Left ventricle myocardium superior (tissue), 1 donor: ENCODE data around the gene TBX10. TPM values are rescaled to one million over a fixed set of nuclear protein-coding genes. Genes with fewer than 3 reads are reported as not detected.
"Not testable (repeated sequence)": the region's sequence is repeated elsewhere in the genome, so short reads cannot be mapped to it uniquely, and the experiment has no call there.

Experiments
- ATAC-seq: fragments of 200-7000 bp; cut with Tn5 transposase; one replicate; pipeline ENCODE4 v1.9.1; 2020; ENCODE audit warnings: mild to moderate bottlenecking, moderate library complexity
- DNase-seq: peaks from one replicate; pipeline ENCODE4 v3.0.0-alpha.2; 2020
- intact Hi-C: fragments of 100-400 bp; cut with micrococcal nuclease; formaldehyde crosslinking; loops from one replicate; pipeline ENCODE4 v1.11.0; 2022
- long read RNA-seq: library from polyadenylated mRNA; unstranded; transcript quantifications from one replicate; pipeline ENCODE4 v2.0.0, GENCODE V29; 2021
- total RNA-seq: library from RNA; stranded (reverse); fragmentation: NEBNext Ultra II Directional; extraction: Animal tissue kit (Norgen Biotek cat#: 25700); gene quantifications from one replicate; pipeline ENCODE4 v1.2.1, GENCODE V29; 2021
- donor health status: DM: no; HTN: yes; CAD: no; lungs with severe emphysema.

TBX10 gene
- total RNA-seq: 0.37 TPM
- long read RNA-seq: 0 reads

DNA sequence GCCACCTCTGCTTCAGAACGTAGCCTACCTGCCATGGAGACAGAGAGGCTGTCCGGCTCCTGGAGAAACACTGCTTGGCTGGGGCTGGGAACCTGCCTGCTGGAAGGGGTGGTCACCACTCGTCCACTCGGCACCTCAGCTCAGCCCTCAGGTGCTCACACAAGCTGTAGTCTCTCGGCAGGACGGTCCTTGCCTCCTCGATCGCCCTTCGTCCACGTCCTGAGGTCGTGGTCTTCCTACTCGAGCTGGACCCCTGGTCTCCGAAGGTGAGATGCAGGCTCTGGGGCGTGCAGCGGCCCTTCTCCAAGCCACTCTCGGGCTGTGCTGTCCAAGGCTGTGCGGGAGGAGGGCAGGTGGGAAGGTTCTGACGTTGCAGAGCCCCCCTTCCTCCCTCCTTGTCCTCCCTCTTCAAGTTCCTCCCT, at the start of gene TBX10:
TSS of gene TBX10 (minus strand) at position 326 of the 422 bp plus-strand sequence. CDS start at position 35, 291 bp downstream.
- DNase-seq: no peak
- ATAC-seq: no peak
- intact Hi-C loops: no loop called here

DNA sequence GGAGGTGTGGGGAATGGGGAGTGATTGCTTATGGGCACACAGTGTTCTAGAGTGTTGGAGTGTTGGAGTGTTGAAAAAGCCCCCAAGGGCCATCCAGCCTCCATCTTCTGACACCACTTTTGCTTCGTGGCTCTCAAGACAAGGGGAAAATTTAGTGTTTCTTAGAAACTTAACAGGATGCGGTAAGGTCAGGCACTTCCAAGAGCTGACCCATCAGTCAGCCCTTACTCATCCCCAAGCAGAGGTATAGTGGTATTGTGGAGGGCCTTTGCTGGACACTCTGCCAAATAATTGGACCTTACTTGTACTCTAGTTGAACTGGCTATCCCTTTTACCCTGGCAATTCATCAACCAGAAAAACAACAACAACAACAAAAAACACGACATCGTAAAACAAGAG, 49.6 kb upstream of the TBX10 start:
- no peak for DNase-seq
- intact Hi-C loops: no loop called here
- ATAC-seq: no peak

DNA sequence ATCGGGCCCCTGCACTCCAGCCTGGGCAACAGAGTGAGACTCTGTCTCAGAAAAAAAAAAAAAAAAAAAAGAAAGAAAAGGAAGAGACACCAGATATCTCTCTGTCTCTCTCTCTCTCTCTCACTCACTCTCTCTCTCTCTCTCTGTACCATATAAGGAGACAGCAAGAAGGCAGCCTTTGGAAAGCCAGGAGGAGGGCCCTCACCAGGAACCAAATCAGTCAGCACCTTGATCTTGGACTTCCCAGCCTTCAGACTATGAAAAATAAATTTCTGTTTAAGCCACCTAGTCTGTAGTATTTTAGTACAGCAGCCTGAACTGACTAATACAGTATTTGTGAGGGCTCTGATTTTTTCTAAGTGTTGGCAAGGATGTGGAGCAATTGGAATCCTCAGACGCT, 48.4 kb upstream of the TBX10 start:
- intact Hi-C loops: no loop called here
- no peak for ATAC-seq
- DNase-seq: no peak

DNA sequence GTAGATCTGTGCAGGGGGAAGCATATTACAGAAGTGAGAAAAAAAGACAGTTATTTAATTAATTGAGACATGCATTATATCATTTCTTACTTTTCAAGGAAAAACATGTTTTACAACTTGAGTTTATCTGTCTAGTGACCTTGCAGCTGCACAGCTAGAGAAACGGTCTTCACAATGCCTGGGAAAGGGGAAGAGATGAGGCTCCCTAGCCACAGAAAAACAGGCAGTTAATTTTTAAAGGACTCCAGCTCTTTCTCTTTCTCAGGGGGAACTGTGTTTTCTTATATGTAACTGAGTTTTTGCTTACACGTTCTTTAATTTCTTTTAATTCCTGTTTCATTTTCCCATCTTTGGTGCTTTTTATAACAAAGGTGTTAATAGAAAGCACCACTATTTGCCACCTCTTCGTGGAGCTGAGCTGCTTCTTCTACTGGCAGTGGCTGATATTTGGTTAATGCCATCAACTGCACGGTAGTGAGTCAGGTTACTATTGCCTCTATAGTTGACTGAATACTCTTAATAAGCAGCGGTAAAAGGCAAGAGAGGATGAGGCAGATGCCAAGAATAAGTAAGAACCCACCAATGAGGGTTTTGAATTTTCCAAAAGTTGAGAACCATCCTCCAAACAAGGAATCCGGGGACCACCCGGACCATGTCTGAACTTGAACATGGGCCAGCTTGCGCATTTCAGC, 46.2 kb upstream of the TBX10 start:
- intact Hi-C loops, DNase-seq, ATAC-seq: not testable (repeated sequence)

DNA sequence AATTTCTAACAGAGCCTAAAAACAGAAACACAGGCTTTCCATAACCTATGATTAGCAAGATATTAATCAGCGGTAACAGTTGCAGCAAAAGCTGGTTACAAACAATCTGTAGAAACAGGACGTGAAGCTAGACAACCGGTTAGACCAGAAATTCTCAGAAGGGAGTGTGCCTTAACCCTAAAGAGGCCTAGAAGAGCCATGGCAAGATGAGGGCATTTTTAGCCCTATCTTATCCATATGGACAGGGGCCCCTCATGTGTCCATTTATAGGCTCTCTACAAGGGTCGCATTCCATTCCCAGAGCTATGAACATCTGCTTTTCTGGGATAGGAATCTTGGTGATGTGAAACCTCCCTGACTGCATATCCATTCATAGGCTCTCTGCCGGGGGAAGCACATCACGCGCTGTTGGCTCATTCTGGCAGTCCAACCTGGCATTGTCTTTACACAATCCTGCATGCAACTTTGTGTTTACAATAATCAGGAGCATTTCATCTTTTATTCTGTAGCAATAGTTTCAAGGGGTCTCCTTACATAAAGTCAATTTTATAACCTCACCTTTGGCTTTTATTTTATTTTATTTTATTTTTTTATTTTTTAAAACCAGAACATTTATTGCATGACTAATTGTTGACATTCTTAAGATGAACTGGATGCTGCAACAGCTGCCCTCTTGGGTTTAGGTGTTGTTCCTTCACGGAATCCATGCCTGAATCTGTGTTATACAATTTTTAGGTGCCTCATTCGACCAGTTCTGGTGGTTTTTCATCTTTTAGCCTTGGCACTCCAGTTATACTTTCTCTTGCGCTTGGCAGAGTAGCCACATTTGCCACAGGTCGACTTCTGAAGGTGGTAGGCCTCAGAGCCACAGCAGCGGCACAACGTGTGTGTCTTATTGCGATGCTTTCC, 42.8 kb upstream of the TBX10 start:
- ATAC-seq, intact Hi-C loops, DNase-seq: not testable (repeated sequence)

DNA sequence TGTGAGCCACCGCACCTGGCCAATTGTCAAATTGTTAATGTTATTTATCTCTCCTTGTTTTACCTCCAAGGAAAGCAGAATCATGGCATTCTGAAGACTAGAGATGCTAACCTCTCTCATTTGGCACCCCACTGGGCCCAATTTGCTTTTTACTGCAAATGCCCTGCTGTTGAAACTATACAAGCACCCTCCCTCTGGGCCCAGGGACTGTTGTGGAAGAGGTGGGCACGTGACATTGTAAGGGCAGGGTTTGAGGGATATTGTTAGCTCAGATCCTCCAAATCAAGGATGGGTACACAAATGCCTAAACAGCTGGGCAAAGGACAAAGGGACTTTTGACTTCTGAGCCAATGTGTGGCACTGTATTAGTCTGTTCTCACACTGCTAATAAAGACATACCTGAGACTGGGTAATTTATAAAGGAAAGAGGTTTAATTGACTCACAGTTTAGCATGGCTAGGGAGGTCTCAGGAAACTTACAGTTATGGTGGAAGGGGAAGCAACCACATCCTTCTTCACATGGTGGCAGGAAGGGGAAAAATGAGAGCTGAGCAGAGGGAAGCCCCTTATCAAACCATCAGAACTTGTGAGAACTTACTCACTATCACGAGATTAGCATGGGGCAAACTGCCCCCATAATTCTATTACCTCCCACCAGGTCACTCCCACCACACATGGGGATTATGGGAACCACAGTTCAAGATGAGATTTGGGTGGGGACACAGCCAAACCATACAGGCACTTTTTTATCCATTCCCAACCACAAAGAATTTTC, 41.3 kb upstream of the TBX10 start:
- ATAC-seq: no peak
- no peak for DNase-seq
- intact Hi-C loops: no loop called here

DNA sequence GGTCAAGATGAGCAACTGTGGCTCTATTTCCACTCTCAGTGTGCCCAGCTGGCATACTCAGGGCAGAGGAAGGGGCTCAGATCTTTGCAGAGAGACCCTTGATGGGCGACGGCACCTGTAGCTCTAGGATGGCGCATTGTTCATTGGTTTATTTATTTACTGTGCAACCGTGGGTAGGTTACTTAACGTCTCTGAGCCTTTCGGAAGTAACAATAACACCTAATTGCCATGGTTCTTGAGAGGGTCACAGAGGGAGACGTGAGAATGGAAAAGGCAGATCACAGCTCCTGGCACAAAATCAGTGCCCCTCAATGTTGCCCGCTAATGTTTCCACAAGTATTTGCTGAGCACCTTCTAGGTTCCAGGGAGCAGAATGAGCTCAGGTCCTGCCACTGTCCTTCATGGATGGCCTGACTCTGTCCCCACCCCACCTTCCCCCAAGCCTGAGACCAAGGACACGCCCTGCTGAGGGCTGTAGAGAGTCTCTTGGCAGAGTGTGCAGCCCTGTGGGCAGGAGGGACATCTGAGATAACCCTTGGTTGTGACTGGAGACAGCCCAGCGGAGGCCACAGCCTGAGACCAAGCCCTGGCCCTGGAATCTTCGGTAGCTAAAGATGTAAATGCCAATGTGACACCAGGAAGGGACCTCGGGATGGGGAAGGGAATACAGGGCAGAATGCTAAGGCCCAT, 35.6 kb upstream of the TBX10 start:
- ATAC-seq (no peak), DNase-seq (no peak)
- intact Hi-C loops: no loop called here

DNA sequence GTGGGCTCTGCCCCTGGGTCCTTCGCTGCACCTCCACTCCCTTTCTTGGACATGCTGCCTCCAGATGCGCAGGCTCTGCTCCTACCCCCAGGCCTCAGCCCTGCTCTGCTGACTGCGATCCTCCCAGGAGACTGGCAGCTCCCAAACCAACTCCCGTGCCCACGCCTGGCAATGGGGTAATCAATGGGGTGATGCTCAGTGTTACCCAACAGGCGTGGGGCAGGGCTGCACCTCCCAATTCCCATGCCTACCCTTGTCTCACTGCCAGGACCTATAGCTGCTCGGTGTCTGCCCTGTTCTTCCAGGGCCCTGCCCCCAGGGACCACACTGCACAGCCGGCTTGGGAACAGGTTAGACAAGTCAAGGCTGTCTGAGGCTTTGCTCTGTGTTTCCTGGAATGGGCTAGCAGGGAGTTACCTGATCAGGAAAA, 34.9 kb upstream of the TBX10 start, which contains the start of gene ALDH3B2:
TSS of gene ALDH3B2 (minus strand) at position 182 of the 430 bp plus-strand sequence. CDS start 7,688 bp downstream, outside the sequence.
- DNase-seq: no peak
- ATAC-seq: no peak

DNA sequence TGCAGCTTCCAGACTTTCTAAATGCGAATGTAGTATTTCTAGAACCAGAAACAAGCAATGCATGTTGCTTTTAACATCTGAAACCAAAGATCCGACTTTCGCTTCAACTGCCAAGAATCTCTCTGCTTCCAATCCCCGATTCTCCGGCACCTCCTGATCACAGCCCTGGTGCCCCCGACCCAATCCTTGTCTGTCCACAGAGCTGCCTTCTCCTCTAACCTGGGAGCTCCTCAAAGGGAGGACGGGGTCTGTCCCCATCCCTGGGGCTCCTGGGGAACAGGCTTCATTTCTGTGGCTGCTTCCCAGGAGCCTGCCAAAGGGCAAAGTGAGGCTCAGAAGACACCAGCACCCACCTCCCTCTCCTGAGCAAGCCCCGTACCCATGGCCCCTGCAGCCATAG, 34.3 kb upstream of the TBX10 start:
- DNase-seq (no peak), ATAC-seq (no peak)
- intact Hi-C loops: no loop called here

More for the DNA sequence above, 34.9 kb upstream of the TBX10 start, which contains the start of gene ALDH3B2:
- intact Hi-C loops: no loop called here

DNA sequence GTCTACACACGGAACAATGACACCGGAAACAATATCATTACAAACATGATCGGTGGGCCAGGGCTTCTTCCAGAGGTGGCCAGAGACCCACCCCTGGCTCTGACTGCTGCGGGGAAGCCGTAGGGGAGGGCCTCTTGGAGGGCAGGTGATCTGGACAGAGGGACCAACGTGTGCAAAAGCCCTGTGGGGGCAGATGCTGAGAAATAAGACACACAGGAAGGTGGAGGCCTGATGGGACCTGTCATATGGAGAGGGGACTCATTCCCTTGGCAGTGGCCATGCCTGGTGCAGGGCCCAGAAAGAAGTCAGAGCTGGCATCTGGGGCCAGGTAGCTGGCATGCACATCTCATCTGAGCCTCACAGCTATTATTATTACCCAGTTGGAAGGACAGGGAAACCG, 33.8 kb upstream of the TBX10 start:
- no peak for ATAC-seq
- DNase-seq: no peak
- intact Hi-C loops: no loop called here

DNA sequence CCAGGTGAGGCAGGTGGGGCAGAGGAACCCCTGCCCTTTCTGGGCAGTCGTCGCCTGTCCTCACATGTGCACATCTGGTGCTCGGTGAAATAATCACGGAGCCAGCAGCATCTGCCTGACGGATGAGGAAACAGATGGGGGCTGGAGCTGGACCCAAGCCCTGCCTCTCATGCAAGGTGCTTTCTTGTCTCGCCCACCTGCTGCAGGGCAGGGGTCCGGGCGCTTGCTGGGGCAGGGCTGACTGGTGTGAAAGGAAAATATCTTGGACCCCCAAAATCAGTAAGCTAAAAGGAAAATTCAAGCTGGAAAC, 31.6 kb upstream of the TBX10 start:
- ATAC-seq: no peak
- DNase-seq: no peak
- intact Hi-C loops: no loop called here

DNA sequence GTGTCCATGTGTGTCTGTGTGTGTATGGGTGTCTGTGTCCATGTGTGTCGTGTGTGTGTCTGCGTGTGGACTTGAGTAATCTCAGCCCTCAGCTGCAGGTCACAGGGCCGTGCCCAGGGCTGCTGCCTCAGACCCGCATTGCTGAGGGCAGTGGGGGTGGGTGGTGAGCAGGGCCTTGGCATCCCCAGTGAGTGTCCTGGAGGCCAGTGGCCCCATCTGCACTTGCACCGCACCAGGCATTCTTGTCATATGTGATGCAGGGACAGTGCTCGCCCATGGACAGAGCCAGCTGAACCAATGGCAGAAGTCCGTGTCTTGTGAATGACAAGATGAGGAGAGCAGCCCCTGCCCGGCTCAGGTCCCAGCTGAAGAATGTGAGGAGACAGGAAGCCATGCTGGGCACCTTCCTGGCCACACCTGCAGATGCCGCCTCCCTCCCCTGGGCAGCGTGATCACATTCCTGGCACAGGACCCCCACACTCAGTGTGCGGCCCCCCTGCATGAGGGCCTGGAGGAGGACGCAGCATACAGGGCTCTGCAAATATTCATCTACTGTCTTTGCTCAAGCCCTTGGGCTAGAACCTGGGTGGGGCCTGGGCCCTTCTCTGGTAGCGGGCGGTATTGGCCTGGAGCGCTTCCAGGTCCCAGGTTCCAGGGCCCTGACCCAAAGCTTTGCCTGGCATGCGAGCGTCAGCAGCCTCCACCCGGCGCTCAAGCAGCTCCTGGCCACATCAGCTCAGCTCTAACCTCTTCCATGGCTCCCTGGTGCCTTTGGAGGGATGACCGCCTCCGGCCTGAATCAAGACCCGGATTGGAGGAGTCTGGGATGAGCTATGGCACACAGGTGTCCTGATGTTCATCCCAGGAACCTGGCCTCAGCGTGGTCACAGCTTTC, 31.0 kb upstream of the TBX10 start:
- no peak for ATAC-seq
- intact Hi-C loops: no loop called here
- DNase-seq: no peak

DNA sequence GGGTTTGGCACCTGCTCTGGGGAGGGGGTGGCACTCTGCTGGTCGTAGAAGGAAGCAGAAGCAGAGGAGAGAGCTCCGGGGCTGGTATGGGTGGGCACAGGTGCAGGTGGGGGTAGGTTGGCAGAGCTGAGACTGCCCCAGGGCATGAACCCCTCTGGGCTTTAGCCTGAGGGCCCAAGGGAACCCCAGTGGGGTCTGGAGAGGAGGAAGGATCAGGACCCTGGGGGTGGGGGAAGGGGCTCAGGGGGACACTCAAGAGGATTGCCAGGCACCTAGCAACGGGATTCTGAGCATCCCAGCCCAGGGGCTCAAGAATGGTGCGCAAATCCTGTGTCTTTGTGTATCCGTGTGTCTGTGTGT, 28.6 kb upstream of the TBX10 start:
- ATAC-seq (no peak), DNase-seq (no peak)
- intact Hi-C loops: no loop called here

DNA sequence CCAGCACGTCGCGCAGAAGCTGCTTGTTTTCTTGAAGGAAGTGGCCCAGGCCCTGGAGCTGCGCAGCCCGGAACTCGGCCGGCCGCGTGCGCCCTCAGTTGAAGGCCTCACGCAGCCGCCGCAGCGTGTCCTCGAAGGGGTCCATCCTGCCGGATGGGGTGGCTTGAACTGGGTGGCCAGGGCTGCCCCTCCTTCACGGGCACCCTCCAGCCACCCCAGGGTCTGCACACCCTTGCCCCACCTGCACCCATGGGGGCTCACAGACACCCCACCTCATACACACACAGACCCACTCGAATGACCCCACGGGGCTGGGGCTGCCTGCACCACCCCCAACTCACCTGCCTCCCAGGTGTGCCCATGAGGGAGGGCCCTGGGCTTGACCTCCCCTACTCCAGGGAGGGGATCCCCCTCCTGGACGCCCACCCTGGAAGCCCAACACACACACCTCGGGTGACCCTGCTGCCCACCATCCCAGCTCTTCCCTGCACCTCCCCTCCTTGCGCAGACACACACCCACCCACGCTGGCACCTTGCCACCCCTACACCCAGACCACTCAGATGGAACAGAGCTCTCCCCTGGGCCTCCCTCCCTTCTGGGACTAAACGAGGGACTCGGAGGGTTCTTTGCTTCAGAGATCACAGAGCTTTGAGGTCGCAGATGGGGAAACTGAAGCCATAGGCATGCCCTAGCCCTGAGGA, 28.1 kb upstream of the TBX10 start:
- ATAC-seq: no peak
- intact Hi-C loops: no loop called here
- no peak for DNase-seq

DNA sequence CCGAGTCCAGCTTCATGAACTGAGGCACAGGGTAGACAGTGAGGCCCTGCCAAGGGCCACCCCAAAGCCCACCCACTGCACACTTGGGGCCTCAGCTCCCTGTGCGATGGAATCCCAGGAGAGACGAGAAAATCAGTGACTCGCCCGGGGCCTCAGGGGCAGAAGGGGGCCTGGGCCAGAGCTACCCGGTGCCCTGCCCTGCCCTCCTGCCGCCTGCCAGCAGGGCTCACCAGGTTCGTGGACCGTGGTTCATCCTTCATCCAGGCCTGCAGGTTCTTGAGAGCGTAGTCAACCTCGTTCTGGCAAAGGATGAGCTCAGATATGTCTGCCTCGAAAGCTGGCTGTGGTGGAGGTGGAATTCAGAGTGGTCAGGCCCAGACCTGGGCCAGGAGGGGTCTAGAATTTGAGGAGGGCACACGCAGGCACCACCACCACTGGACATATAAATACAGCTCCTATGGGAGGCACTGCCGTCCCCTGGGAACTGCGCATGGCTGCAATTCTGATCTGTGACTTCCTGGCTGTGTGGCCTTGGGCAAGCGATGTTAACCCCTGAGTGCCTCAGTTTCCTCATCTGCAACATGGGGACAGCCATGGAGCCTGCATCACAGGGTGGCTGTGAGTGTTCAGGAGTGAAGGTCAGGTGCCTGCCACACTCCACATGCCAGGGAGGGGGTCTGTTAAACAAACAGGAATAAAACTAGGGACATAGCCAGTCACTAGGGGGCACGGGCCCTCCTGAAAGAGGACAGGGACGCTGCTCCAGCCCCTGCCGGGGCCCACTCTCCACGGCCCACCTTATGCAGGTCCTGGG, 27.3 kb upstream of the TBX10 start:
- intact Hi-C loops: no loop called here
- no peak for ATAC-seq

DNA sequence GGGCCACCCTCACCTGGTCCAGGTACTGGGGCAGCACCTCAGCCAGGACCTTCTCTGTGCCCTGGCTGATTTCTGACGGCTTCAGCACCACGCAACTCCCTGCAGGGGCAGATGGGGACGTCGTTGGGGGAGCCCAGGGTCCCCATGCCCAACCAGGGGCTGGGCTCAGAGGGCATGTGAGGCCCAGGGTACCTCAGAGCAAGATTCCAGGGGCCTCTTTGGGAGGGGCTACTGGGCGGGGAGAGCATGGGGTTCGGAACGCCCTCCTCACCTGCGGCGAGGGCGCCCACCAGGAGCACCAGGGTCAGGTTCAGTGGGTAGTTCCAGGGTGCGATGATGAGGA, 26.7 kb upstream of the TBX10 start:
- no peak for ATAC-seq
- no peak for DNase-seq
- intact Hi-C loops: no loop called here

More for the DNA sequence above, 27.3 kb upstream of the TBX10 start:
- no peak for DNase-seq
